Hepatocyte (in vitro differentiated cells): ENCODE data around the gene VILL.

Experiments
- CTCF ChIP-seq: fragments of 200-600 bp; sonication (generic); IDR thresholded peaks from 2 replicates; pipeline ENCODE4 v1.5.1; 2016; ENCODE audit warnings: antibody characterized with exemption, mild to moderate bottlenecking; ENCODE audit not compliant: poor library complexity
- EZH2 ChIP-seq: fragments of 200-600 bp; sonication (generic); IDR thresholded peaks from 2 replicates; pipeline ENCODE4 v1.6.1; 2016; ENCODE audit warnings: antibody characterized with exemption, mild to moderate bottlenecking, borderline replicate concordance
- EZH2phosphoT487 ChIP-seq: fragments of 200-600 bp; sonication (generic); IDR thresholded peaks from one replicate; pipeline ENCODE4 v1.6.1; 2018; ENCODE audit warnings: antibody characterized with exemption, mild to moderate bottlenecking, low read depth, moderate library complexity; ENCODE audit not compliant: unreplicated experiment, severe bottlenecking

GRCh38 chr3:37986479-37987314 lies 3.9 kb upstream of the VILL start:
- TF ChIP-seq CTCF, result no peak
- TF ChIP-seq EZH2, result no peak
- peak; percentile 43 for TF ChIP-seq EZH2phosphoT487
